NCI-H526 (cell line): ENCODE data around the gene TPPP.
"Not testable (repeated sequence)": the region's sequence is repeated elsewhere in the genome, so short reads cannot be mapped to it uniquely, and the experiment has no call there.

Source experiments
- DNase-seq, 2 experiments: peaks; one replicate each; lab custom pipeline; 2025; lab: John Stamatoyannopoulos, UW

The TPPP gene

DNA sequence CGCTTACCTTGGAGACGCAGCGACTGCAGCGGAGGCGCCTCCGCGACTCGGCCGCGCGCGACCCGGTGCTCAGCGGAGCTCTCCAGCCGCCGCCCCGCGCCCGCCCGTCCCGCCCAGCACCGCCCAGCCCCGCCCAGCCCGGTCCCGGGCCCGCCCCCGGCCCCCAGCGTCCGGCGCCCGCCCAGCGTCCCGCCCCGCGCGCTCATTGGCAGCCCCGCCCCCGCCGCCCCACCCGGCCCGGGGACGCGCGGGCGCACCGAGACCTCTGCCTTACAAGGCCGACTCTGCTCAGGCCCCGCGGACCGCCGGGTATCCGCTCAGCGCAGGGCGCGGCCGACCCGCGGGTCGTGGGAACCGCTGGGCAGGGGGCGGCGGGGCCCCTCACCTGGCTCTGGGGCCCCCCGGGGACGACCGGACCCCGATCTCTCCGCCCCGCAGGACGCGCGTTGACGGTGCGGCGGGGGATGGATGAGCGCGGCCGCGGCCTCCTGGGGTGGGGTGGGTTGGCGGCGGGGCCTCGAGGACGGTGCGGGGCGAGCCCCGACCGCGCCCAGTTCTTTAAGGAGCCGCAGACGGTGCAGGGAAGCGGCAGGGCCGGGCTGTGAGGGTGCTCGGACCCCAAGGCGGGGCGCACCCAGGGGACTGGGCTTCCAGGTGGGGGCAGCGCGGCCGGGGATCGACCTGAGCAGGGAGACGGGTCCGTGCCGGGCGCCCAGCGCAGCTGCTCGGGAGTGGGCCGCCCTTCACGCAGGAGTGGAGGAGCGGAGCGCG is at the start of gene TPPP:
Gene TPPP, minus strand, starts transcription at position 82 of the 771 bp plus-strand sequence. CDS start 15,292 bp downstream, outside the sequence.
- DNase-seq: peak; percentile 34 to 91

DNA sequence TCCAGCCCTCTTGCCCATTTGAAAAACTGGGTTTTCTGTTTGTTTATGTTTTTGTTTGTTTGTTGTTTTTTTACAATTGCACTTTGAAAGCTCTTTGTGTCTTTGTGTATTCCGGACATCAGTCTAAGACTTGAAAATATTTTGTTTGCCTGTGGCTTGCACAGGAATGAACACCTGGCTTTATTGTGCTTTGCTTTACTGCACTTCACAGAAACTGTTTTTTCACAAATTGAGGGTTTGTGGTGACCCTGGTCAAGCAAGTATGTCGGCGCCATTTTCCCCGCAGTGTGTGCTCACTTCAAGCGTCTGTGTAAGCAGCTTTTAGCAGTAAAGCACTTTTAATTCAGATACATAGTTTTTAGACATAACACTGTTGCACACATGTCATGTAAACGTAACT is 49.1 kb upstream of the TPPP start:
- not testable (repeated sequence) for DNase-seq

DNA sequence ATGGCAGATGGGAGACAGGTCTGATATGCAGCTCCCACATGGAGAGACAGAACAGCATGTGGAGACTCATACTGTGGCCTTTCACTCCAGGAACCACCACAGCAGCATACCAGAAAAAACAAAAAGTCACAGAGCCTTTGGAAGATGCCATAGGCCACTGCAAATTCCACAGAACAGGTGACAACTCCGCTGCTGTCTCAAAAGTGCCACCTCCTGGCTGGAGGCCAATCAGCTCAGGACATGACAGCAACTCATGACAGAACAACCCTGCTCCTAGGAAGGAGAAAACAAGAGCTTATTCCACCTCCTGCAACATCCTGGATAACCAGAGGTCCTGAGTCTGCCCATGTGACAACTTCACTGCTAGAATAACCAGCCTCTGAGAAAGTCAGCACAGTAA is 41.0 kb upstream of the TPPP start:
- DNase-seq: not testable (repeated sequence)

DNA sequence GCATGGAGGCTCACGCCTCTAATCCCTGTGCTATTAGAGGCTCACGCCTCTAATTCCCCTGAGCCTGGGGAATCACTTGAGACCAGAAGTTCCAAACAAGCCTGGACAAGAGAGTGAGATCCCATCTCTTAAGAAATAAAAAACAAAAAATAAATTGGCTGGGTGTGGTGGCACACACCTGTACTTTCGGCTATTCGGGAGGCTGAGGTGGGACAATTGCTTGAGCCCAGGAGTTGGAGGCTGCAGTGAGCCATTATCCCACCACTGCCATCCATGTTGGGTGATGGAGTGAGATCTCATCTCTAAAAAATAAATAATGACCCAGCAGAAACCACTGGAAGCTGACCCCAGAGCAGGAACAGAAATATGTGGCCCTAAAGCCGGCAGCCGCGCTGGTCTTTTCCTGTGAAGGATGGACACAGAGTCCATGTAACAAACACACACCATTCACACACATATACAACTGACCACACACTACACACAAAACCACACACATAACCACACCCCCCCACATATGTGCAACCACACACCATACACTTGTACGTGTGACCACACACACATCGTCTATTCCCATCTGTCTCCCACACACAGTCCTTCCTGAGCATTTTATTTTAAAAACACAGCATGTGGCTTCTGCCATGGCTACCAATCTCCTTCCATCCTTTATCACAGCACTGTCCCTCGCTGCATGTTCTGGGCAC is 39.8 kb upstream of the TPPP start:
- DNase-seq: not testable (repeated sequence)

DNA sequence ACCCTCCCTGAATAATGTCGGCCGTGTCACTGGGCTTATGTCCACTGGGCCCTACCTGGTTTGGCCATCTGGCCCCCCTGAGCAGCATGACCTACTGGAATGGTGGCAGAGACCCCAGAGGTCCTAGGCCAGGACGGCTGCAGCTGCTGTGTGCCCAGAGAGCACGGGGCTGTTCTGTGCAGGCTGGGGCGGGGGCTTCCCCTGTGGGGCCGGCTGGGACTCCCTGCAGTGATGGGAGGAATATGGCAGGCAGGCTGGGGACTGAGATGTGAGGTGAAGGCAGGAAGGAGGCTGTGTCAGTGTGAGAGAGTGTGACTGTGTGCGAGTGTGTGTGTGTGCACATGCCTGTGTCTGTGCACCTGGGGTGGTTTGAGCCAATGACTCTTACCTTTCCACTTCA is 36.1 kb upstream of the TPPP start:
- DNase-seq: not testable (repeated sequence)

DNA sequence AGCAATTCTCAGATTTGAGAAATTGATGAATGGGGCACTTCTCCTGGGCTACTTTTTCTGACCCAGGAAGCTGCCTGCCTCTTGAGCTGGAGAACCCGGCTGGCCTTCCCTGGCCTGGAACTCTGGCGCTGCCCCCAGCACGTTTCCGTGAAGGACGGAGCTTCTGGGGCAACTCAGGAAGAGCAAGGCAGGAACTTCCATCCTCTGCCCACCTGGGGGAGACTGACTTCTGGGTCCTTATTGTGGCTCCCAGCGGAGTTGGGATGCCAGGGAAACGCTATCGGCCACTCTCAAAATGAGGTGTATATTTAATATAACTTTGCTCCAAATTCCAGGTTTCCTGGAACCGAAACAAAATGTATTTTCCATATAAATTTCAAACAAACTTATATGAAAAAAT is 33.9 kb upstream of the TPPP start:
- not testable (repeated sequence) for DNase-seq

DNA sequence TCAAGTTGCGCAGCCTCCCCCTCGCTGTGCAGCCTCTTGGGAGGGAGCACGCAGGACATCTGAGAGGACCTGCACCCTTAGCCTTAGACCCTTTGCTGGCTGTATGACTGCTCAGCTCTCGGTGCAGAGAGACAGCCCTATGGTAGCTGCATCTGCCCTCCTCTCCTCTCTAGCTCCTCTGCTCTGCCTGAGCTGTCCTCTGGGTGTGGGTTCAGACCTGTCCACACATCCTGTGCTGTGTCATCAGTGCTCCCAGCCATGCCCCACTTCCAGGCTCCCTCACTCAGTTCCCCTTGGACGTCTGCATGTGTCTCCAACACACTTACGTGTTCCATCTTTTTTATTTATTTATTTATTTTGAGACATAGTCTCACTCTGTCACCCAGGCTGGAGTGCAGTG is 30.7 kb upstream of the TPPP start:
- DNase-seq: not testable (repeated sequence)

DNA sequence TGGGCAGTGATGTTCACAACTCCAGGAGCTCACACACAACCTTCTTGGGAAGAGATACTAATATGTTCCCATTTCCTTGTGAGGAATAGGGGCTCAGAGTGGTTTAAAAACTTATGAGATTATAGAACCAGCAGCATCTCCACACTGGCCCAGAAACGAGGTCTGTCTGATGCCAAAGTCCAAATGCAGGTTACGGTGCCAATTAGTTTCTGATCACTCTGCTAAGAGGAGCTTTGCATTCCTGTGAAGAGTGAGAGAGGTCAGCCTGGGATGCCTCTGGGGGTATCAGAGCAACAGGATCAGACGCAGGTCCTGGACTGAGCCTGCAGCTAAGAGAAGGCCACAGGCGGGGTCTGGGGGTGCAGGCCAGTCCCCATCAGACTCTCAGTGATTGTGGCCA is 30.2 kb upstream of the TPPP start:
- DNase-seq: not testable (repeated sequence)

DNA sequence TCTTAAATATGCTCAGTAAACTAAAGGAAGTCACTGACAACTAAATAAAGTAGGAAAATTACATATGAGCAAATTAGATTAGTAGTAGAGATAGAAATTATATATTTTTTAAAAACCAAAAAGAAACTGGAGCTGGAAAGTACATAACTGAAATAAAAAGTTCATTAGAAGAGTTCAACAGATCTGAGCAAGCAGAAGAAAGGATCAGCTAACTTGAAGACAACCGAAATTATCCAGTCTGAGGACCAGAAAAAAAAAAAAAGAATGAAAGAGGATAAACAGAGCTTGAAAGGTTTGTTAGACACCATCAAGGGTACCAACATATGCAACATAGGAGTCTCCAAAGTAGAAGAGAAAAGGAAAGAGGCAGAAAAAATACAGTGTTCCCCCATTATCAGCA is 26.2 kb upstream of the TPPP start:
- DNase-seq: not testable (repeated sequence)

DNA sequence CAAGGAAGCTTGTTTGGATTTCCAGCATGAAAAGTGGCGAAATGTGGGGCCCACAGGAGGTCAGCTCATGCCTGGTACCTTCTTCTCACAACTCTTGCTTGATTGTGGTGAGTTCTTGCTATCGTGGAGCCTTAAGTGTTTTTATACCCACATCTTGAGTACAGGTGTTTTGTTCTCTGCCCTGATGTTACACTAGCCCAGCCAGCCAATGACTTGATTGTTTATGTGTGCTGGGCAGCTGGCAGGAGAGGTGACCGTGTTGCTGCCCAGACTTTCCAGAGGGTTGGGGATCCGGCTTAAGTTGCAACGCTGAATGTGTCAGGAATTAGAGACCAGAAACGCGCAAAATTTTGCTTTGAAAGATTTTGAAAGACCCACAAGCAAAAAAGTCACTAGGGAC is 24.0 kb upstream of the TPPP start:
- no peak for DNase-seq

DNA sequence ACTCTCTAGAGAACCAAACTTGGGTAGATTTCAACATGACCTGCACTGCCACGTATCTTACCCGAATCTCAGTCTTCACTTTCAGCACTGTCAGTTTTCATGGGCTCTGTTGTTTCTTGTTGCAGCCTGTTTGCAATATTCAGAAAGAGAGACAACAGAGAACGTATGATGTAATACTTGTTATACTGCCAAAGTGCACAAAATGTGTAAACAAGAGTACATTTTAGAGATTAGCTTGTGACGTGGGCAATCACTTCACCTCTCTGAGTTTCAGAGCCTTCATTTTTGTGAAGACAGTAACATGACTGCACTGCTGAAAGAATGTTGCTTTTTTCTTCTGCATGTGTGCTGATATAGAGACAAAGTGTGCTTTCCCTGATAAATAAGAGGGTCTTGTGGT is 23.6 kb upstream of the TPPP start:
- not testable (repeated sequence) for DNase-seq

DNA sequence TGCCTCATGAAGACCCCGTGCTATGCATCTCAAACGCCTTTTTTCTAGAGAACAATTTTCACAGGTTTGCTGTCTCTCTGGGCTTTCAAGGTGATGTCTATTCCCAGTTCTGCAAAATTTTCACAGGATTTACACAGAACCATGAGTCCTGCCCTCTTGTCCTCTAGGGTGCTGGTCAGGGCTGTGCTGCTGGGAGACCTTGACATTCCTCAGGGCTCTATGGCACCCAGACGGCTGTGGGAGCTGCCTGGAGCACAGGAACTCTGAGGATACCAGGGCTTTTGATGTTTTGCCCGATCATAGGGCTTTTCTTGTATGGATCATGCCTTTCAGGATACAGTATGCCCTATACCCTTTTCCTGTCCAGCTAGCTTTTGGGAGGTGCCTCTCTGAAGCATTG is 22.5 kb upstream of the TPPP start:
- not testable (repeated sequence) for DNase-seq

DNA sequence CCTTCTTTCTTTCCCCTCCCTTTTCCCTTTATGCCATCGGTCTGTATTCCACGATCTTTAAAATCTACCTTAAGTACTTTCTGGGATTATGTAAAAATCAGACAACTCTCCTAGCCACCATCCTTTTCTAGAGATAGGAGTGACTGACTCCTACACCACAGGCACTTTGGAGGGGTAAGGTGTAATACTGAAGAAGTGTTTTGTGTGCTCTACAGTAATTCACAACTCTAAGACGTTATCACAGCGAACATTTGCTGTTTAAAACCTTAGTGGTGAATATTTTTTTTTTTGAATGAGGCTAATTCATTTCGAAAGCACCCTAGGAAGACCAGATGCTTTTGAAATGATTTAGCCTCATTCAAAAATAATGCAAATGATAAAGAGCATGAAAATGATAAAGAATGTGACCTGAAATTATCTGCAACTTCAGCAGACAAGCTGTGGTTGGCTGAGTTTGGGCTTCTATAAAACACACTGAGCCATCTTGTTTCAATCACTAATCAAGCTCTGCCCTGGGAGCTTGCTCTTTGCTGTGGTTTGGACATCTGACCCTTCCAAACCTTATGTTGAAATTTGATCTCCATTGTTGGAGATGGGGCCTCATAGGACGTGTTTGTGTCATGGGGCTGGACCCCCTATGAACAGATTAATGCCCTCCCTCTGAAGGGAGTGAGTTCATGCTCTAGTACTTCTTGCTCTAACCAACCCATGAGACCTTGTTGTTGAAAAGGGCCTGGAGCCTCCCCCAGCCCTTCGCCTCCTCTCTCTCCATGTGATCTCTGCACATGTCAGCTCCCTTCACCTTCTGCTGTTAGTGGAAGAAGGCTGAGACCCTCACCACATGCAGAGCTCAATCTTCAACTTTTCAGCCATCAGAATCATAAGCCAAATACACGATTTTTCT is 21.3 kb upstream of the TPPP start:
- peak; percentile 28 to 29 for DNase-seq

DNA sequence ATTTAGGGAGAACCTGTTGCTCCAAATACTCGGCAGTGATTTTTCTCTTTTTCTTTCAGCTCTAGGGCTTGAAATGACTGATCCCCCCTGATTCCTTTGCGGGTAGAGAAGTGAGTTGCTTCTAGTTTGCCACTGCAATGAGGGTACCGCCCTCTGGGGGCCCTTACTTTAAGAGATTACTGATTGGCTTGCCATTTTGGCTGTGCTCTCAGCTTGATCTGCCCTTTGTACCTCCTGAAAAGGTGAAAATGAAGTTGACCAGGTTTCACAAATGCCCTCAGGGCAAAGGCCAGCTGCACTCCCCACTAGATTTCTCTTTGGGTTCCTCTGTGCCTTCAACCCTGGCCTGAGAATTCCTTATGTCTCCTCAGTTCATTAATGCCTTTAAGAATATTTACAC is 20.5 kb upstream of the TPPP start:
- DNase-seq: not testable (repeated sequence)

DNA sequence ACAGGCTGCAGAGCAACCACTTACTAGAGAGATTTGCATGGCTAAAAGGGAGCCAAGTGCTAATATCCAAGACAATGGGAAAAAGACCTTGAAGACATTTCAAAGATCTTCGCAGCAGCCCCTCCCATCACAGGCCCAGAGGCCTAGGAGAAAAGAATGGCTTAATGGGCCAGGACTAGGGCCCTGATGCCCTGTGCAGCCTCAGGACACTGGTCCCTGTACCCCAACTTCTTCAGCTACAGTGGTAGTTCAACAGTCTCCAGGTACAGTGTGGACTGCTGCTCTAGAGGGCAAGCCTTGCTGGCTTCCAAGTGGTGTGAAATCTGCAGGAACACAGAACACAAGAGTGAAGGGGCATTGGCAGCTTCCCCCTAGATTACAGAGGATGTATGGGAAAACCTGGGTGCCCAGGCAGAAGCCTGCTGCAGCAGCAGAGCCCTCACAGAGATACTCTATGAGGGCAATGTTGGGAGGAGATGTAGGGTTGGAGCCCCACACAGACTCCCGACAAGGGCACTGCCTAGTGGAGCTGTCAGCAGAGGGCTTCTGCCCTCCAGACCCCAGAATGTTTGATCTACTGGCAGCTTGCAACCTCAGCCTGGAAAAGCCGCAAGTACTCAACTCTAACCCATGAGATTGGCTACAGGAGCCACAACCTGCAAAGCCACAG is 15.8 kb upstream of the TPPP start:
- not testable (repeated sequence) for DNase-seq

DNA sequence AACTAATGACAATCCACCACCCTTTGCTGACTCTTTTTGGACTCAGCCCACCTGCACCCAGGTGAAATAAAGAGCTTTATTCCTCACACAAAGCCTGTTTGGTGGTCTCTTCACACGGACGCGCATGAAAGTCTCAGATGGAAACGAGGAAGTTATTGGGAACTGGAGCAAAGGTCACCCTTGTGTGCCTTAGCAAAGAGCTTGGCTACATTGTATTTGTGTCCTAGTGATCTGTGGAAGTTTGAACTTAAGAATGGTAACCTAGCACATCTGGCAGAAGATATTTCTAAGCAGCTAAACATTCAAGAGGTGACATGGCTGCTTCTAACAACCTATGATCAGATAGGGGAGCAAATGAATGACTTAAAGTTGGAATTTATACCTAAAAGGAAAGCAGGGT is 15.2 kb upstream of the TPPP start:
- DNase-seq: not testable (repeated sequence)

DNA sequence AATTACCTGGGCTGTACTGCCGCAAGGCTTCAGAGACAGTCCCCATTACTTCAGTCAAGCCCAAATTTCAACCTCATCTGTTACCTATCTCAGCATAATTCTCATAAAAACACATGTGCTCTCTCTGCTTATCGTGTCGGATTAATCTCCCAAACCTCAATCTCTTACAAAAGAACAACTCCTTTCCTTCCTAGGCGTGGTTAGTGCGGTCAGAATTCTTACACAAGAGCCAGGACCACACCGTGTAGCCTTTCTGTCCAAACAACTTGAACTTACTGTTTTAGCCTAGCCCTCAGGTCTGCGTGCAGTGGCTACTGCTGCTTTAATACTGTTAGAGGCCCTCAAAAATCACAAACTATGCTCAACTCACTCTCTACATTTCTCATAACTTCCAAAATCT is 13.0 kb upstream of the TPPP start:
- DNase-seq: not testable (repeated sequence)

DNA sequence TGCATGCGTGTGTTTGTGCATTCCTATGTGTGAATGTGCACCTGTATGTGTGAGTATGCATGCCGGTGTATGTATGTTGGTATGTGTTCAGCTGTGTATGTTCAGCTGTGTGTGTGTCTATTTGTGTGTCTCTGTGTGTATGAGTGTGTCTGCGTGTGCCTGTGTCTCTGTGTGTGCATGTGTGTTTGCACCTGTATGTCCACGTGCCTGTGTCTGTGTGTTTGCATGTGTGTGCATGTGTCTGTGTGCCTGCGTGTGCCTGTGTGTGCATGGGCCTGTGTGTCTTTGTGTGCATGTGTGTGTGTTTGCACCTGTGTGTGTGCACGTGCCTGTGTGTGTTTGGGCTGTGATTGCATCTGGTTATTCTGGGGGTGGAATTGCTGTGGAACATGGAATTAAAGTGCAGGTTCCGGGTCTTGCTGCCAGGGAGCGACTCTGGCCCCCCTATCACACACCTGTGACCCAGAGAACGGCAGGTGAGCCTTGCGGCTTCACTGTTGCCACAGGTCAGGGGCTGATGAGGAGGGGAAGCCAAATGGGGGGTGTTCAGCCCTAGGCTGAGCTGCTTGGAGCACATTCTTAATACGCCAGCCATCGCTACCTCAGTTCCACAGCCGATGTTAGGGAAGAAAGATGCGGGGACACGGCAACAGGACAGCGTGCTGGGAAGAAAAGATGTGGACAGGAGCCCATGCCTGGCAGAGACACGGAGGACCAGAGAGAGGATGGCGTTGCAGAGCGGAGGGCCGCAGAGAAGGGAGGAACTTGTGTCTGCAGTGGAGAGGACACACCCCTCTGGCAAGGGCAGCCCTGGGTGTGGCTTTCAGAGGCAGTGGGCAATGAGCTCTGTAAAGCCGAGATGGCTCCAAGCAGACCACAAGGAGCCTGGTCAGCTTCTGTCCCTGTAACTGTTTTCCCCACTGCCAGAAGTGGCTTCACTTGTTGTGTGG is 3.9 kb upstream of the TPPP start:
- not testable (repeated sequence) for DNase-seq

DNA sequence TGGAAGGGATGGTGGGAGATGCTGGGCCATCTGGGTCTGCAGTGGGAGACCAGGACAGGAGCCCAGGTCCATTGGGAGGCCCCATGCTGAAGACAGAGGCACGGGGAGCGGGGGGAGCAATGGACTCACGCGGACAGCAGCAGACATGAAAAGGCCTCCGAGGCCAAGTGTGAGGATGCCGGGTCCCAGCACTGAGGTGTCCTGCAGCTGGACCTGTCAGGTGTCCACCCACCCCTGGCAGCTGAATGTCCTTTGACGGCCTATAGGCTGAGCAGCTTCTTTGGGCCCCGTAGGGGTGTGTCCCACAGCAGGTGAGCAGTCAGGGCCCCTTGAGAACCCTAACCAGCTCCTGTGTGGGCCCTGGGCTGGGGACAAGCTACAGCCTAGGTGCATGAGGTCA is 3.0 kb upstream of the TPPP start:
- not testable (repeated sequence) for DNase-seq

DNA sequence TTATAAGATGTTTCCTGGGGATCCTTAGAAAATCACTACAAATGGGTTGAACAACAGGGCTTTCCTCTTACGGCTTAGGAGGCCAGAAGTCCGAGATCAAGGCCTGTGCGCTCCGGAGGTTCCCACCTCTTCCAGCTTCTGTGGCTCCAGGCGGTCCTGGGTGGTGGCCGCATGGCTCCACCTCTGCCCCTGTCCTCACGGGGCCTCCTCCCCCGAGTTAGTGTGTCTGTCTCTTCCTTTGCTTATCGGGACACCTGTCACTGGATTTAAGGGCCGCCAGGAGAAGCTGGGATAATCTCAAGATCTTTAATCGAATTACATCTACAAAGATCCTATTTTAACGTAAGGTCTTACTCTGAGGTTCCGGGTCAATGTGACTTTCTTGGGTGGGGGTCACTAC is 2.3 kb upstream of the TPPP start:
- DNase-seq: not testable (repeated sequence)

DNA sequence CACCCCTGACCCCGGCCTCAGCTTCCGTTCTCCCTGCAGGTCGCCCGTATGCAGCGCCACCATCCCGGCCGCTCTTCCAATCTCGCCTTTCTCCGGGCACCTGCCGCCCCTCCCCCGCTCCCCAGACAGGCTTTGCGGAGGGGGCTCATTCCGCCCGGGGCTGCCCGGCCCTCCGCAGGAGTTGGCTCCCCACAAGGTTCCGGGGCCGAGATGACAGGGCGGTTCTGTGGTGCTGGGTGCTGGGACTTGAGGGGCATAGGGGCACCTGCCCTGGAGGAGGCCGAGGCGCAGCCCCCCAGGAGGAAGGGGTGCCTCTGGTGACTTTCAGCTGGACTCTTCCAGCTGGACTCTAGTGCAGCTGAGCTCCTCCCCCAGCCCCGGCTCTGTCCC is 885 bp upstream of the TPPP start:
- not testable (repeated sequence) for DNase-seq
